HG02571 (cell line): Measurements from ENCODE around the gene ATXN10.

Experiments
- ATAC-seq: cut with Tn5 transposase; IDR thresholded peaks from one replicate; pipeline ENCODE4 v1.9.1; 2021; ENCODE audit warnings: mild to moderate bottlenecking, moderate library complexity; ENCODE audit not compliant: unreplicated experiment

ATXN10 gene

GRCh38 chr22:45871721-45872120 is 200.1 kb downstream of the ATXN10 start:
- no peak for ATAC-seq

- no peak for ATAC-seq
Observed at GRCh38 chr22:45872659-45873263, 201.1 kb downstream of the ATXN10 start.

- no peak for ATAC-seq
Observed at GRCh38 chr22:45876136-45877035, 204.8 kb downstream of the ATXN10 start.

GRCh38 chr22:45877036-45877380 is 205.4 kb downstream of the ATXN10 start:
- ATAC-seq, result no peak

GRCh38 chr22:45877651-45878050 is 206.0 kb downstream of the ATXN10 start:
- no peak for ATAC-seq

GRCh38 chr22:45878051-45878781 is 206.6 kb downstream of the ATXN10 start:
- ATAC-seq, result no peak

GRCh38 chr22:45878901-45879551 is 207.4 kb downstream of the ATXN10 start:
- ATAC-seq, result no peak

GRCh38 chr22:45879552-45879949 is 207.9 kb downstream of the ATXN10 start:
- ATAC-seq, result no peak

GRCh38 chr22:45880091-45880715 is 208.6 kb downstream of the ATXN10 start:
- ATAC-seq, result no peak

GRCh38 chr22:45880716-45881523 is 209.3 kb downstream of the ATXN10 start:
- no peak for ATAC-seq

- no peak for ATAC-seq
Observed at GRCh38 chr22:45881524-45881875, 209.9 kb downstream of the ATXN10 start.

GRCh38 chr22:45882881-45883810 is 211.5 kb downstream of the ATXN10 start:
- no peak for ATAC-seq

GRCh38 chr22:45883811-45884170 is 212.2 kb downstream of the ATXN10 start:
- ATAC-seq, result no peak

GRCh38 chr22:45884201-45885062 is 212.8 kb downstream of the ATXN10 start:
- no peak for ATAC-seq

GRCh38 chr22:45885171-45885840 is 213.7 kb downstream of the ATXN10 start:
- no peak for ATAC-seq

GRCh38 chr22:45885941-45886395 is 214.3 kb downstream of the ATXN10 start:
- no peak for ATAC-seq

GRCh38 chr22:45886540-45886939 is 214.9 kb downstream of the ATXN10 start:
- ATAC-seq, result no peak
